GM12878 (cell line): ENCODE data around the gene RNASE9.

Experiments used
- JUND ChIP-seq: IDR thresholded peaks from 2 replicates; pipeline ENCODE4 v1.6.1; 2012; ENCODE audit warnings: low read depth, mild to moderate bottlenecking, low read length, improper control_type of control experiment, moderate library complexity
- POLR2AphosphoS5 ChIP-seq: IDR thresholded peaks from 2 replicates; pipeline ENCODE4 v1.6.1; 2011; ENCODE audit warnings: mild to moderate bottlenecking, low read length, inconsistent platforms
- RFX5 ChIP-seq: IDR thresholded peaks from 2 replicates; pipeline ENCODE4 v1.6.1; 2011; ENCODE audit warnings: low read depth, low read length, improper control_type of control experiment
- TF ChIP-seq, protein P1 (sequence below), 3 experiments: IDR thresholded peaks in 2 of 3; conservative IDR thresholded peaks in 1 of 3; 2 replicates each; pipeline ENCODE4 v1.5.1; 2011; ENCODE audit warnings: low read depth in 3 of 3, low read length in 3 of 3, mild to moderate bottlenecking in 3 of 3, control low read depth in 2 of 3, moderate library complexity in 2 of 3, inconsistent platforms in 1 of 3, mixed read lengths in 1 of 3; ENCODE audit not compliant: control insufficient read depth in 2 of 3, insufficient read depth in 1 of 3; ENCODE audit errors: extremely low read depth in 1 of 3

DNA sequence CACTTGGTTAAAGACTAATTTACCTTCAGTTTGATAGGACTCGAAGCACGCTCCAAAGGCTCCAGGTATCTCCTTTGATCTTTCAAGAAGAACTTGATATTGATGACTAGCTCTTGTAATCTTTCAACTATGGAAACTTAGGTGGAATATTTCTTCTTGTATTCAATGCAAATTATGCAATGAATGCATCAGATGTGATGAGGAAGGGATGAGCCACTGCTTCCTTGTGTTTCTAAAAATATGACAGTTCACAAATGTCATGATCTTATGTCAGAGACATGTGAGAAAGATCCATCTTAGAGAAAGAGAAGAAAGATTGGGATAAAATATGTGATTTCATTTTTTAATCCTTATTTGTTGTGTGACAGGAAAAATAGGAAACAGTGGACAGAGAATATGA, 9.9 kb downstream of the RNASE9 start:
- TF ChIP-seq JUND = no peak
- no peak for TF ChIP-seq POLR2AphosphoS5
- TF ChIP-seq, protein P1, sequence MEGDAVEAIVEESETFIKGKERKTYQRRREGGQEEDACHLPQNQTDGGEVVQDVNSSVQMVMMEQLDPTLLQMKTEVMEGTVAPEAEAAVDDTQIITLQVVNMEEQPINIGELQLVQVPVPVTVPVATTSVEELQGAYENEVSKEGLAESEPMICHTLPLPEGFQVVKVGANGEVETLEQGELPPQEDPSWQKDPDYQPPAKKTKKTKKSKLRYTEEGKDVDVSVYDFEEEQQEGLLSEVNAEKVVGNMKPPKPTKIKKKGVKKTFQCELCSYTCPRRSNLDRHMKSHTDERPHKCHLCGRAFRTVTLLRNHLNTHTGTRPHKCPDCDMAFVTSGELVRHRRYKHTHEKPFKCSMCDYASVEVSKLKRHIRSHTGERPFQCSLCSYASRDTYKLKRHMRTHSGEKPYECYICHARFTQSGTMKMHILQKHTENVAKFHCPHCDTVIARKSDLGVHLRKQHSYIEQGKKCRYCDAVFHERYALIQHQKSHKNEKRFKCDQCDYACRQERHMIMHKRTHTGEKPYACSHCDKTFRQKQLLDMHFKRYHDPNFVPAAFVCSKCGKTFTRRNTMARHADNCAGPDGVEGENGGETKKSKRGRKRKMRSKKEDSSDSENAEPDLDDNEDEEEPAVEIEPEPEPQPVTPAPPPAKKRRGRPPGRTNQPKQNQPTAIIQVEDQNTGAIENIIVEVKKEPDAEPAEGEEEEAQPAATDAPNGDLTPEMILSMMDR (IDR thresholded peaks at IDR 0.05 in 2 of 3, conservative IDR thresholded peaks at IDR 0.05 in 1 of 3; ENCODE audit: control insufficient read depth in 2 of 3, extremely low read depth in 1 of 3, insufficient read depth in 1 of 3, low read depth in 3 of 3, low read length in 3 of 3) = no peak
- no peak for TF ChIP-seq RFX5
